ENCODE measurements around the gene PFN1.

DNA sequence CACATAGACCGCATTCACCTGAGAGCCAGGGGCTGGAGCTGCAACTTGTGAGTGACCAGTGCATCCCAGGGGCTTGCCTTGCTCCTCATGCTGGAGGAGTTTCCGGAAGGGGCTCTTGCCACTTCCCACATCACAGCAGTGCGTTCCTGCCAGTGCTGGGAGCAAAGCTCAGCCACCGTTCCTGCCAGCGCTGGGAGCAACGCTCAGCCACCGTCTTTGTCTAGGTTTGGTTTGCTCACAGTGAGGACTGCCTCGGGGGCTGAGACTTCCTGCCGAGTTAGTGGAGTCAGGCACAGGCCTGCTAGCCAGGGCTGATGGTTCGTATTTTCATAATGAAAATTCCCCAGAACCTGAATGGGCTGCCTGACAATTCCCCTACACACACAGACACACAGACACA, 40.0 kb downstream of the PFN1 start:
- TF ChIP-seq, protein P1, sequence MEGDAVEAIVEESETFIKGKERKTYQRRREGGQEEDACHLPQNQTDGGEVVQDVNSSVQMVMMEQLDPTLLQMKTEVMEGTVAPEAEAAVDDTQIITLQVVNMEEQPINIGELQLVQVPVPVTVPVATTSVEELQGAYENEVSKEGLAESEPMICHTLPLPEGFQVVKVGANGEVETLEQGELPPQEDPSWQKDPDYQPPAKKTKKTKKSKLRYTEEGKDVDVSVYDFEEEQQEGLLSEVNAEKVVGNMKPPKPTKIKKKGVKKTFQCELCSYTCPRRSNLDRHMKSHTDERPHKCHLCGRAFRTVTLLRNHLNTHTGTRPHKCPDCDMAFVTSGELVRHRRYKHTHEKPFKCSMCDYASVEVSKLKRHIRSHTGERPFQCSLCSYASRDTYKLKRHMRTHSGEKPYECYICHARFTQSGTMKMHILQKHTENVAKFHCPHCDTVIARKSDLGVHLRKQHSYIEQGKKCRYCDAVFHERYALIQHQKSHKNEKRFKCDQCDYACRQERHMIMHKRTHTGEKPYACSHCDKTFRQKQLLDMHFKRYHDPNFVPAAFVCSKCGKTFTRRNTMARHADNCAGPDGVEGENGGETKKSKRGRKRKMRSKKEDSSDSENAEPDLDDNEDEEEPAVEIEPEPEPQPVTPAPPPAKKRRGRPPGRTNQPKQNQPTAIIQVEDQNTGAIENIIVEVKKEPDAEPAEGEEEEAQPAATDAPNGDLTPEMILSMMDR (IDR thresholded peaks at IDR 0.05; ENCODE audit: insufficient read depth, low read depth, low read length), result no peak
- TF ChIP-seq EZH2 (IDR thresholded peaks at IDR 0.05; ENCODE audit: insufficient read depth, low read length), result no peak
